HFF-Myc (cell line): ENCODE data around the gene CHRDL1.
"Not testable (repeated sequence)": the region's sequence is repeated elsewhere in the genome, so short reads cannot be mapped to it uniquely, and the experiment has no call there.

ENCODE experiments used
- DNase-seq: peaks from one replicate; pipeline ENCODE4 v3.0.0-alpha.2; 2011; ENCODE audit warnings: low read depth; ENCODE audit errors: extremely low read depth
- H3K4me3 ChIP-seq: replicated peaks from 2 replicates; pipeline ENCODE4 v1.5.1; 2011; ENCODE audit warnings: low read depth, mild to moderate bottlenecking, control low read depth, low read length
- TF ChIP-seq, protein P1 (sequence below): IDR thresholded peaks from 2 replicates; pipeline ENCODE4 v1.5.1; 2012; ENCODE audit warnings: mild to moderate bottlenecking, low read depth, low read length, control low read depth; ENCODE audit errors: missing control alignments

CHRDL1 gene, protein sequence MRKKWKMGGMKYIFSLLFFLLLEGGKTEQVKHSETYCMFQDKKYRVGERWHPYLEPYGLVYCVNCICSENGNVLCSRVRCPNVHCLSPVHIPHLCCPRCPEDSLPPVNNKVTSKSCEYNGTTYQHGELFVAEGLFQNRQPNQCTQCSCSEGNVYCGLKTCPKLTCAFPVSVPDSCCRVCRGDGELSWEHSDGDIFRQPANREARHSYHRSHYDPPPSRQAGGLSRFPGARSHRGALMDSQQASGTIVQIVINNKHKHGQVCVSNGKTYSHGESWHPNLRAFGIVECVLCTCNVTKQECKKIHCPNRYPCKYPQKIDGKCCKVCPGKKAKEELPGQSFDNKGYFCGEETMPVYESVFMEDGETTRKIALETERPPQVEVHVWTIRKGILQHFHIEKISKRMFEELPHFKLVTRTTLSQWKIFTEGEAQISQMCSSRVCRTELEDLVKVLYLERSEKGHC

DNA sequence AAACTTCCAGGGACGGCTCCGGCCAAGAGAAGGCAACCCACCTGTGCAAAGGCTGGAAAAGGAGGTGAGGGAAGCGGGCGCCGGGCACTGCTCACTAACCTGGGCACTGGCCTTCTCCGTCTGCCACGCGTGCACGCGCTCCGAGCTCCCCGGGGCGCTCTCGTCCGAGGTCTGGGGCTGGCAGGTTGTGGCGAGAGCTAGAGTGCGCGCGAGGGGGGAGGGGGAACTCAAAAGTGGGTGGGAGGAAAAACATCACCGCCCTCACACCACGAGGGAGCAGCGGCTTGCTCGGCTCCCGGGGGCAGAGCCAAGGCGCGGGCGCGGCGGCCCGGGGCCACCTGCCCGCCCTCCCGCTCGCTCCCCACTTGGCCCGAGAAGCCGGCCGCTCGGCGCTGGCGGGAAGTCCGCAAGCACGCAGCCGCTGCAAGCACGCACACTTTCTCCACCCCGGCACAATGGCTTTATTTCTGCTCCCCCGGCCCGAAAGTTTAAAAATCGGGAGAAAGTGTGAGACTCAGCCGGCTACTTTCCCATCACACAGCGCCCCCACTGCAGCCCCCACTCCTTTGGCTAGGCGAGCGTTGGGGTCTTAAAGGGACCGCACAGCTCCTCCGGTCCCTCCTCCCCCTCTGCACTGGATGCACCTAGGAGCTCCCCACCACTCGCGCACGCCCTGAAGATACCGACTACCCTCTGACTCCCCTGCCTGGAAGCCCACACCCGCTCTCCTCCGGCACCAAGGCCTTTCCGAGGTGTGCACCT is at the start of gene CHRDL1:
Gene CHRDL1 (minus strand): TSS at position 173 of the 762 bp plus-strand sequence. CDS start 3,636 bp downstream, outside the sequence.
- DNase-seq = no peak
- TF ChIP-seq, protein P1, sequence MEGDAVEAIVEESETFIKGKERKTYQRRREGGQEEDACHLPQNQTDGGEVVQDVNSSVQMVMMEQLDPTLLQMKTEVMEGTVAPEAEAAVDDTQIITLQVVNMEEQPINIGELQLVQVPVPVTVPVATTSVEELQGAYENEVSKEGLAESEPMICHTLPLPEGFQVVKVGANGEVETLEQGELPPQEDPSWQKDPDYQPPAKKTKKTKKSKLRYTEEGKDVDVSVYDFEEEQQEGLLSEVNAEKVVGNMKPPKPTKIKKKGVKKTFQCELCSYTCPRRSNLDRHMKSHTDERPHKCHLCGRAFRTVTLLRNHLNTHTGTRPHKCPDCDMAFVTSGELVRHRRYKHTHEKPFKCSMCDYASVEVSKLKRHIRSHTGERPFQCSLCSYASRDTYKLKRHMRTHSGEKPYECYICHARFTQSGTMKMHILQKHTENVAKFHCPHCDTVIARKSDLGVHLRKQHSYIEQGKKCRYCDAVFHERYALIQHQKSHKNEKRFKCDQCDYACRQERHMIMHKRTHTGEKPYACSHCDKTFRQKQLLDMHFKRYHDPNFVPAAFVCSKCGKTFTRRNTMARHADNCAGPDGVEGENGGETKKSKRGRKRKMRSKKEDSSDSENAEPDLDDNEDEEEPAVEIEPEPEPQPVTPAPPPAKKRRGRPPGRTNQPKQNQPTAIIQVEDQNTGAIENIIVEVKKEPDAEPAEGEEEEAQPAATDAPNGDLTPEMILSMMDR = no peak
- peak within 1 kb of the TSS; percentile 40 for H3K4me3 ChIP-seq

DNA sequence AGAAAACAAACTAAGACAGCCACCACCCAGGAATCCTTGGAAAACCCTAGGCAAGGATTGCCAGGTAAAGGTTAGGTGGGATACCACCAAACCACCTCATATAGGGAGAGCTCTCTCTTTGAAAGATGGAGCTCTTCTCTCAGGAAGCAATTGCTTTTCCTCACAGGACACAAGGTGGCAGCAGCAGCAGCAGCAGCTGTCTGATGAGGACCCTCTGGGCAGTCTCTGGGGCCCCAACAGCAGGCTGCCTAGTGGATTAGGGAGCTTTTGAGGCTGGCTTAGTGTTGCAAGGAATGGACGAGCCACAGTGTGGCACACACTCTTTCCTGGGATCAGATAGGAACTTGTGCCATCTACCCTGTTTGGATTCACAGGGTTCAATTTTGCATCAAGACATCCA is 41.4 kb upstream of the CHRDL1 start:
- TF ChIP-seq, protein P1 = no peak
- no peak overlapping the region for H3K4me3 ChIP-seq
- DNase-seq = no peak

DNA sequence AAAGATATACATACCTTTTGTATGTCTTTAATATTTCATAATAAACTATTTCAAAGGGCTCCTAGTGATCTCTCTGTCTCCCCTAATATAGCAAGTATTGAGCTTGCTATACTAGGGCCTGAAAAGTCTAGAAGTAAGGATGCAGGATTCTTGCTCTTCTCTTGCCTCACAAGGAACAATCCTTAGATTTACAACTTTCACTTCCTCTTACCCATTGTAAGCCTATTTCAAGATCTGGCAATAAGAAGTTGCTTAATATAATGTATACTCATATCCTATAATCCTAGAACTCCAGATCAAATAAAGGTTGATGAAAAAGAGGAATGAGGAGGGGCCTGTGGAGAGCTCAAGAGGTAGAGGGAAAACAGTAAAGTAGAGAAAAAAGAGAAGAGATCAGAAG is 40.8 kb upstream of the CHRDL1 start:
- DNase-seq = no peak
- TF ChIP-seq, protein P1 = no peak
- H3K4me3 ChIP-seq = no peak overlapping the region

DNA sequence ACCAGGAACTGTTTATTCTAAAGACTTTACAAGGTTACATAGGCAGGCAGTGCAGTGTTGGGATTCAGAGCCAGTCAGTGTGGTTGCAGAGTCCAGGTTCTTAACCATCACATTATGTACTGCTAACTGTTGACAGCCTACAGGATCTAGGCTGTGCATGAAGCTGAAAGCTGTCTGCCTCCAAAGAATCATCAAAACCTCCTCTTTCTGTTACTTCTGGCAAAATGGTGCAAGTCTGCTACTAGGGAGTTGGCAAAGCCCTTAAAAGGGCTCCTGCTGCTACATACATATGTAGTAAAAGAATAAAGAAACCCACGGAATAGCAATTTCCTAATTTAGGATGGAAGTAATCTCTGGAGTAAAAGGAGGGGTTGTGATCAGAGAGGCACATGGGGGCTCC is 40.4 kb upstream of the CHRDL1 start:
- H3K4me3 ChIP-seq = no peak overlapping the region
- TF ChIP-seq, protein P1 = no peak

DNA sequence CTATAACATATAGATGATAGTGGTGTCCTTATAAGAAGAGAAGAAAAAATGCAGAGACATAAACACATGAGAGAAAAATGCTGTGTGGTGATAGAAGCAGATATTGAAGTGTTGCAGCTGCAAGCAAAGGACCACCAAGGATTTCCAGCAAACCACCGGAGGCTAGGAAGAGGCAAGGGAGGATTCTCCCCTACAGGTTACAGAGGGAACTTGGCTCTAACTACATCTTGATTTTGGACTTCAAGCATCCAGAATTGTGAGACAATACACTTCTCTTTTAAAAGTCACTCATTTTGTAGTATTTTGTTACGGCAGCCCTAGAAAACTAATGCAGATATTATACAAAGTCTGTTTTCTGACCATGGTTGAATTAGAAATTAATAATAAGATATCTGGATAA is 30.4 kb upstream of the CHRDL1 start:
- no peak for DNase-seq
- TF ChIP-seq, protein P1 = no peak
- no peak overlapping the region for H3K4me3 ChIP-seq

More for the DNA sequence above, 40.4 kb upstream of the CHRDL1 start:
- DNase-seq = no peak

DNA sequence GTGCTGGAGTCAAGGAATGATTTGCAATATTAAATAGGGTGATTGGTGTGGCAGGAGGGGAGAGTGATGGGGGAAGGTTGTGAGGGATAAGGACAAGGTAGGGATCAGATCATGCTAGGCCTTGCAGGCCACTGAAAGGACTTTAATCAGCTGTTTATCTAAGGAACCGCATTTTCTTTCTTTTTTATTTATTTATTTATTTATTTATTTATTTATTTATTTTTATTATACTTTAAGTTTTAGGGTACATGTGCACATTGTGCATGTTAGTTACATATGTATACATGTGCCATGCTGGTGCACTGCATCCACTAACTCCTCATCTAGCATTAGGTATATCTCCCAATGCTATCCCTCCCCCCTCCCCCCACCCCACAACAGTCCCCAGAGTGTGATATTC is 20.9 kb upstream of the CHRDL1 start:
- DNase-seq, H3K4me3 ChIP-seq: not testable (repeated sequence)

DNA sequence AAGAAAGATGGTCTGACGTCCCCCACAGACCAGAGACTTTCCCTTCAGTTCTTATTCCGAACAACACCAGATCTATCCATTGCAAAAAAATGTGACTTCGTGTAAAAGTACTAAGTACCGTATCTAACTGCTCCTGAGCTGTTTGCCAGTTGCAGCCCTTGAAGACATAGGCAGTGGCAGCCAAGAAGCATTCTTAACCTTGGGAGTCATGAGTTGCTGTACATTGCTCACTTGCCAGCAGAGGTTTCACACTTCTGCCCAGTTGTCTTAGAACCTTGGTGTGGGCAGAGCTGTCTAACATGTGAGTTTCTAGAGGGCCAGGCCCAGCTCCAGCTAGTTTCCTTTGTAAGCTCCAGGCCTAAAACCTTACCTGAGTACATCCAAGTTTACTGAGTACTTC is 10.5 kb upstream of the CHRDL1 start:
- no peak overlapping the region for H3K4me3 ChIP-seq
- DNase-seq = no peak
- TF ChIP-seq, protein P1 = no peak
